ENCODE results near the gene GARRE1. TPM values are rescaled to one million over a fixed set of nuclear protein-coding genes. Genes with fewer than 3 reads are reported as not detected.

Gene GARRE1
- total RNA-seq, 4 donors from 2014 or later, result 14.3 to 30.3 (median 21.9) TPM

GRCh38 chr19:34298891-34299520, 44.7 kb downstream of the GARRE1 start:
- no peak for ATAC-seq
- Histone ChIP-seq H3K36me3 (peaks cover 0 to 45% of the 10 kb centered on the region in 2 donors), H3K4me1 (no peaks in the 10 kb centered on the region), H3K27me3 (no peaks in the 10 kb centered on the region), H3K4me3 (no peak overlapping the region), H3K27ac (no peak overlapping the region), H3K9me3 (no peaks in the 10 kb centered on the region)
- TF ChIP-seq POLR2AphosphoS5 (IDR thresholded peaks at IDR 0.05), result no peak
- TF ChIP-seq POLR2A (IDR thresholded peaks at IDR 0.05), result no peak
- TF ChIP-seq CTCF (IDR thresholded peaks at IDR 0.05), result no peak
- no peak for TF ChIP-seq EP300 (IDR thresholded peaks at IDR 0.05)
- WGBS, 2 donors (ENCODE audit: low coverage in 1 of 2), result 73 to 84% methylated on average over 4 to 10 of the region's 10 CpGs

GRCh38 chr19:34299576-34299975, 45.2 kb downstream of the GARRE1 start:
- H3K36me3 ChIP-seq, result peaks cover 0 to 45% of the 10 kb centered on the region in 2 donors
- H3K4me1 ChIP-seq, result no peaks in the 10 kb centered on the region

DNA sequence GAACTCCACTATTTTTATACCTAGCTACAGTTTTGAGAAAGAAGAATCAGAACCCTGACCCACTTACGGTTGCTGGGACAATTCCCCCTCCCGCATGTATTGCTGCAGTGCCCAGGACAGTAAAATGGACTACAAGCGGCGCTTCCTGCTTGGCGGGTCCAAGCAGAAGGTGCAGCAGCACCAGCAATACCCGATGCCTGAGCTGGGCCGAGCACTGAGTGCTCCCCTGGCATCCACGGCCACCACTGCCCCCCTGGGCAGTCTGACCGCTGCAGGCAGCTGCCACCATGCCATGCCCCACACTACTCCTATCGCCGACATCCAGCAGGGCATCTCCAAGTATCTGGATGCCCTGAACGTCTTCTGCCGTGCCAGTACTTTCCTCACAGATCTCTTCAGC, 46.0 kb downstream of the GARRE1 start:
- Histone ChIP-seq H3K4me3 (no peak overlapping the region), H3K36me3 (peaks cover 0 to 50% of the 10 kb centered on the region in 2 donors), H3K9me3 (no peaks in the 10 kb centered on the region), H3K4me1 (peaks cover 0 to 5% (median 0%) of the 10 kb centered on the region in 3 donors), H3K27me3 (no peaks in the 10 kb centered on the region), H3K27ac (no peak overlapping the region)
- WGBS, 2 donors (ENCODE audit: low coverage in 1 of 2), result 78 to 92% methylated on average over 2 of the region's 13 CpGs
- TF ChIP-seq POLR2A (IDR thresholded peaks at IDR 0.05), result no peak
- no peak for TF ChIP-seq EP300 (IDR thresholded peaks at IDR 0.05)
- no peak for TF ChIP-seq POLR2AphosphoS5 (IDR thresholded peaks at IDR 0.05)
- TF ChIP-seq CTCF (IDR thresholded peaks at IDR 0.05), result no peak
- ATAC-seq, result no peak

More at GRCh38 chr19:34299576-34299975, 45.2 kb downstream of the GARRE1 start:
- Histone ChIP-seq H3K27ac (no peak overlapping the region), H3K4me3 (no peak overlapping the region), H3K27me3 (no peaks in the 10 kb centered on the region), H3K9me3 (no peaks in the 10 kb centered on the region)
- ATAC-seq, result no peak
- TF ChIP-seq EP300 (IDR thresholded peaks at IDR 0.05) (no peak), CTCF (IDR thresholded peaks at IDR 0.05) (no peak), POLR2A (IDR thresholded peaks at IDR 0.05) (no peak), POLR2AphosphoS5 (IDR thresholded peaks at IDR 0.05) (no peak)
- WGBS, 2 donors (ENCODE audit: low coverage in 1 of 2), result 74 to 79% methylated on average over 5 of the region's 5 CpGs

DNA sequence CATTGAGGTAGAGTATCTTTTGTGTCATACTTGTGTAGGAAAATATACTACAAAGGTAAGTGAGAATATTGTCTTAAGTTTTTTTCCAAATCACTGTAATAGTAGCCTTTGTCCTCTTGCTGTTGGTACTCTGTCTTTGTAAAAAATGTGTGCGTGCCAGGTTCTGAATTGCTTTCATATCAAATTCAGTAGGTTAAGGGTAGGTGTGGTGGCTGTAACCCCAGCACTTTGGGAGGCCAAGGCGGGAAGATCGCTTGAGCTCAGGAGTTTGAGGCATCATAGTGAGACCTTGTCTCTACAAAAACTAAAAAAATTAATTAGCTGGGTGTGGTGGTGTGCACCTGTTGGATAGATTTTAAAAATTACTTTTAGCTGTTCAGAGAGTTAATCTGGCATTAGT, 46.6 kb downstream of the GARRE1 start:
- no peak overlapping the region for H3K27ac ChIP-seq
- no peaks in the 10 kb centered on the region for H3K27me3 ChIP-seq
- ATAC-seq, result no peak
- H3K4me3 ChIP-seq, result no peak overlapping the region
- 88 to 100% methylated on average over 3 of the region's 3 CpGs for WGBS, 2 donors (ENCODE audit: low coverage in 1 of 2)
- no peaks in the 10 kb centered on the region for H3K9me3 ChIP-seq
- peaks cover 0 to 9% (median 0%) of the 10 kb centered on the region in 3 donors for H3K4me1 ChIP-seq
- peaks cover 0 to 53% of the 10 kb centered on the region in 2 donors for H3K36me3 ChIP-seq
- TF ChIP-seq POLR2A (IDR thresholded peaks at IDR 0.05), result no peak

Other genes starting within 250 kb of the GARRE1 start
- gene LSM14A, start 82.0 kb upstream of the GARRE1 start, total RNA-seq, result 100 to 1,000 TPM; 106 to 141 (median 128) TPM
- gene GPI, start 110.6 kb downstream of the GARRE1 start, total RNA-seq, result 100 to 1,000 TPM in 3 of 4 donors, 10 to 100 TPM in 1; 86.6 to 324 (median 222) TPM
- gene PDCD2L, start 149.8 kb downstream of the GARRE1 start, total RNA-seq, result 10 to 100 TPM in 3 of 4 donors, 1 to 10 TPM in 1; 8.2 to 19.8 (median 14.6) TPM
- gene UBA2, start 173.8 kb downstream of the GARRE1 start, total RNA-seq, result 100 to 1,000 TPM in 1 of 4 donors, 10 to 100 TPM in 3; 71.3 to 131 (median 84.7) TPM
- gene WTIP, start 227.2 kb downstream of the GARRE1 start, total RNA-seq, result 10 to 100 TPM; 18.8 to 59.6 (median 43.6) TPM